ENCODE data around the gene PHLDA2.
A peak's percentile ranks its signal among the peaks of the same experiment; 100 is the strongest.

PHLDA2 gene

DNA sequence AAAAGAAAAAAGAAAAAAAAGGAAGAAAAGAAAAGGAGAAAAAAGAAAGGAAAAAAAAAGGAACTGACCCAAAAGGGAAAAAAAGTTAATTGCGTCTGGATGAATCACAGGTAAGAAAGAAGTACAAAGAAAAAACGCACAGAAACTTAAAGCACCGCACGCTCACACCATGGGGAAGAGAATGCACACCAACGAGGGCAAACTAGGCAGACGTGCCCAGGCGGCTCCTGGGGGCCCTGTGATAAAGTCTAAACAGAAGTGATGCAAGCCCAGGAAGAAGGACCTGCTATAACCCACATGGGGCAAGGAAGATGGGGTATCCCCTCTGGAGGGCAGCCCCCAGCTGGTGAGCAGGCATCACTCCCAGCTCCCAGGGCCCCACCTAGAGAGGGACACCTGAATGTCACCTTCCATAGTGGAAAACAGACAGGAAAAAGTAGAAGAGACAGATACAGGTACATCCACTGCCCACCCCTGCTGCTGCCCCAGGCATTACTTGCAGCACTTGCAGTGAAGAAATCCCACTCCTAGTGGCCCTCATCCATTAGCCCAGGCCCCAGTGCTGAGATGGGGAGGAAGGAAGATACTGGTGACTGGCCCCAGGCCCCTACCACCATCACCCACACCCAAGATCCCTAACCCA is 34.0 kb upstream of the PHLDA2 start:
- no CpG with 5 or more reads among the region's 7 CpGs for WGBS (ENCODE audit: extremely low coverage, insufficient coverage, insufficient read length)
- no peak overlapping the region for H3K14ac ChIP-seq (ENCODE audit: low read length)

DNA sequence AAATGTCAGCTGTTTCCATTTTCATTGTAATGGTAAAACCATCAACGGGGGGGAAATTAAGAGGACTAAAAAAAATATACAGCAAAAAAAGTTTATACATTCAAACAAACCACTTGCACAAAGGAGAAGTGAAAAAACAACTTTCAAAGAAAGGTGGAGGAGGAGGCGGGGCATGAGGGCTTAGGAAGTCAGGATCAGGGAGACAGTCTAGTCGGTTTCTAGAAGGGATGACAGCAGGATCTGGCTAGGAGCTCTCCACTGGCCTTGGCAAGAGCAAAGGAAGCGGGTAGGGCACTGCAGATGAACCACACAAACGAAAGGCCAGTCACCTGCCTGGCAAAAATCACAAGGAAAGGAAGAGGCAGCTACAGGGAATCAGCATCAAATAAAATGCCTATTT is 31.9 kb upstream of the PHLDA2 start:
- no CpG with 5 or more reads among the region's 5 CpGs for WGBS (ENCODE audit: extremely low coverage, insufficient coverage, insufficient read length)
- Histone ChIP-seq H2BK5ac (ENCODE audit: low read depth, low read length, poor library complexity) (no peak overlapping the region), H4K91ac (ENCODE audit: low read depth, low read length) (no peak overlapping the region)

More for the DNA sequence above, 34.0 kb upstream of the PHLDA2 start:
- H3K36me3 ChIP-seq (ENCODE audit: control insufficient read depth in 1 of 2, insufficient read depth in 2 of 2, low read length in 2 of 2) = peaks cover 48 to 72% of the 10 kb centered on the region in 2 experiments
- H3K23ac ChIP-seq (ENCODE audit: low read length) = no peak overlapping the region
- no peaks in the 10 kb centered on the region for H3K4me1 ChIP-seq (ENCODE audit: control insufficient read depth in 1 of 2, insufficient read depth in 2 of 2, low read length in 2 of 2)
- no peak overlapping the region for H3K27ac ChIP-seq (ENCODE audit: low read depth, low read length)
- H3K79me1 ChIP-seq (ENCODE audit: low read length) = no peaks in the 10 kb centered on the region
- DNase-seq = peak; percentile 45 to 60
- no peak overlapping the region for H3K4me2 ChIP-seq (ENCODE audit: low read length)
- no peak overlapping the region for H3K18ac ChIP-seq (ENCODE audit: low read length)
- no peak overlapping the region for H2AK5ac ChIP-seq (ENCODE audit: low read length)
- H3K9ac ChIP-seq (ENCODE audit: low read length) = no peak overlapping the region
- H2BK12ac ChIP-seq (ENCODE audit: low read length) = no peak overlapping the region
- no peaks in the 10 kb centered on the region for H3K79me2 ChIP-seq (ENCODE audit: control insufficient read depth, insufficient read depth, low read length, poor library complexity)
- H4K12ac ChIP-seq (ENCODE audit: low read depth, low read length) = no peak overlapping the region
- no peaks in the 10 kb centered on the region for H3K9me3 ChIP-seq (ENCODE audit: insufficient read depth, low read depth, low read length)
- no peaks in the 10 kb centered on the region for H3K27me3 ChIP-seq (ENCODE audit: insufficient read depth, low read length)
- H2BK5ac ChIP-seq (ENCODE audit: low read depth, low read length, poor library complexity) = no peak overlapping the region
- H2BK120ac ChIP-seq (ENCODE audit: insufficient read depth, low read length, poor library complexity) = no peak overlapping the region
- no peak overlapping the region for H4K91ac ChIP-seq (ENCODE audit: low read depth, low read length)
- H3K4me3 ChIP-seq (ENCODE audit: low read depth, low read length) = no peak overlapping the region
- H2AFZ ChIP-seq (ENCODE audit: insufficient read depth, low read length, poor library complexity) = no peak overlapping the region
- no peak overlapping the region for H4K8ac ChIP-seq (ENCODE audit: low read depth, low read length)
- H3K4ac ChIP-seq (ENCODE audit: low read depth, low read length) = no peak overlapping the region

DNA sequence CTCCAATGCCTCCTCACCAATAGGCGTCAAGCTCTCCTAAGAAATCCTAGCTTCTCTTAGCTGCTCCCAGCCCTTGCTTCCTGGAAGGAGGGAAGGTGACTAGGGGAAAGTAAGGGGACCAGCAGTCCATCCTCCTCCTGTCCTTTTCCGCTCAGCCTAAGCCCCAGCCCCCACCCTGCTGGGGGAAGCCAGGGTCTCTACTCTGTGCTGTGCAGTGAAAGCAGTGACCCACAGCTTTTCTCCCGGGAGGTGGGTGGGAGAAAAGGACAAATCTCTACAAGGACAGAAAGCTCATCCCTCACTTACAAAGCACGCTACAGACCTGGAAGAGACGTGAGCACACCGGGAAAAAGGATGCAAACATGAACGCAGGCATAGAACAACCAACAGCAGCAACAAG is 30.9 kb upstream of the PHLDA2 start:
- Histone ChIP-seq H3K9me3 (ENCODE audit: insufficient read depth, low read depth, low read length) (no peaks in the 10 kb centered on the region), H4K91ac (ENCODE audit: low read depth, low read length) (no peak overlapping the region), H2BK120ac (ENCODE audit: insufficient read depth, low read length, poor library complexity) (no peak overlapping the region), H3K4me1 (ENCODE audit: control insufficient read depth in 1 of 2, insufficient read depth in 2 of 2, low read length in 2 of 2) (no peaks in the 10 kb centered on the region), H2AK5ac (ENCODE audit: low read length) (no peak overlapping the region), H3K4ac (ENCODE audit: low read depth, low read length) (no peak overlapping the region), H2AFZ (ENCODE audit: insufficient read depth, low read length, poor library complexity) (no peak overlapping the region), H4K12ac (ENCODE audit: low read depth, low read length) (no peak overlapping the region), H3K27ac (ENCODE audit: low read depth, low read length) (no peak overlapping the region), H3K9ac (ENCODE audit: low read length) (no peak overlapping the region), H2BK12ac (ENCODE audit: low read length) (no peak overlapping the region), H3K14ac (ENCODE audit: low read length) (no peak overlapping the region), H3K79me1 (ENCODE audit: low read length) (no peaks in the 10 kb centered on the region), H3K36me3 (ENCODE audit: control insufficient read depth in 1 of 2, insufficient read depth in 2 of 2, low read length in 2 of 2) (peaks cover 48 to 68% of the 10 kb centered on the region in 2 experiments), H3K23ac (ENCODE audit: low read length) (no peak overlapping the region), H3K27me3 (ENCODE audit: insufficient read depth, low read length) (no peaks in the 10 kb centered on the region), H3K4me2 (ENCODE audit: low read length) (no peak overlapping the region), H4K8ac (ENCODE audit: low read depth, low read length) (no peak overlapping the region), H2BK5ac (ENCODE audit: low read depth, low read length, poor library complexity) (no peak overlapping the region), H3K18ac (ENCODE audit: low read length) (no peak overlapping the region), H3K79me2 (ENCODE audit: control insufficient read depth, insufficient read depth, low read length, poor library complexity) (no peaks in the 10 kb centered on the region), H3K4me3 (ENCODE audit: low read depth, low read length) (peak overlapping the region; percentile 3)
- no CpG with 5 or more reads among the region's 7 CpGs for WGBS (ENCODE audit: extremely low coverage, insufficient coverage, insufficient read length)
- no peak for DNase-seq

More for the DNA sequence above, 31.9 kb upstream of the PHLDA2 start:
- H3K23ac ChIP-seq (ENCODE audit: low read length) = no peak overlapping the region
- H2BK12ac ChIP-seq (ENCODE audit: low read length) = no peak overlapping the region
- no peak overlapping the region for H2AFZ ChIP-seq (ENCODE audit: insufficient read depth, low read length, poor library complexity)
- H4K8ac ChIP-seq (ENCODE audit: low read depth, low read length) = no peak overlapping the region
- H3K27me3 ChIP-seq (ENCODE audit: insufficient read depth, low read length) = no peaks in the 10 kb centered on the region
- no peak overlapping the region for H2AK5ac ChIP-seq (ENCODE audit: low read length)
- H3K4me3 ChIP-seq (ENCODE audit: low read depth, low read length) = no peak overlapping the region
- H3K18ac ChIP-seq (ENCODE audit: low read length) = no peak overlapping the region
- peaks cover 45 to 69% of the 10 kb centered on the region in 2 experiments for H3K36me3 ChIP-seq (ENCODE audit: control insufficient read depth in 1 of 2, insufficient read depth in 2 of 2, low read length in 2 of 2)
- H3K9ac ChIP-seq (ENCODE audit: low read length) = no peak overlapping the region
- no peak overlapping the region for H3K4me2 ChIP-seq (ENCODE audit: low read length)
- H3K79me1 ChIP-seq (ENCODE audit: low read length) = no peaks in the 10 kb centered on the region
- H3K27ac ChIP-seq (ENCODE audit: low read depth, low read length) = no peak overlapping the region
- H3K4ac ChIP-seq (ENCODE audit: low read depth, low read length) = no peak overlapping the region
- no peak overlapping the region for H2BK120ac ChIP-seq (ENCODE audit: insufficient read depth, low read length, poor library complexity)
- H3K4me1 ChIP-seq (ENCODE audit: control insufficient read depth in 1 of 2, insufficient read depth in 2 of 2, low read length in 2 of 2) = no peaks in the 10 kb centered on the region
- no peak for DNase-seq
- no peaks in the 10 kb centered on the region for H3K79me2 ChIP-seq (ENCODE audit: control insufficient read depth, insufficient read depth, low read length, poor library complexity)
- no peak overlapping the region for H3K14ac ChIP-seq (ENCODE audit: low read length)
- H3K9me3 ChIP-seq (ENCODE audit: insufficient read depth, low read depth, low read length) = no peaks in the 10 kb centered on the region
- no peak overlapping the region for H4K12ac ChIP-seq (ENCODE audit: low read depth, low read length)

GRCh38 chr11:2958251-2958650 is 29.0 kb upstream of the PHLDA2 start:
- Histone ChIP-seq H3K9ac (ENCODE audit: low read length) (no peak overlapping the region), H2BK12ac (ENCODE audit: low read length) (no peak overlapping the region), H4K8ac (ENCODE audit: low read depth, low read length) (no peak overlapping the region), H3K27me3 (ENCODE audit: insufficient read depth, low read length) (no peaks in the 10 kb centered on the region), H3K4me2 (ENCODE audit: low read length) (no peak overlapping the region), H4K12ac (ENCODE audit: low read depth, low read length) (no peak overlapping the region), H2BK120ac (ENCODE audit: insufficient read depth, low read length, poor library complexity) (no peak overlapping the region), H3K14ac (ENCODE audit: low read length) (no peak overlapping the region), H3K4me3 (ENCODE audit: low read depth, low read length) (no peak overlapping the region), H3K4ac (ENCODE audit: low read depth, low read length) (no peak overlapping the region), H3K9me3 (ENCODE audit: insufficient read depth, low read depth, low read length) (no peaks in the 10 kb centered on the region), H3K4me1 (ENCODE audit: control insufficient read depth in 1 of 2, insufficient read depth in 2 of 2, low read length in 2 of 2) (no peaks in the 10 kb centered on the region), H4K91ac (ENCODE audit: low read depth, low read length) (no peak overlapping the region), H2AK5ac (ENCODE audit: low read length) (no peak overlapping the region), H3K27ac (ENCODE audit: low read depth, low read length) (no peak overlapping the region), H3K36me3 (ENCODE audit: control insufficient read depth in 1 of 2, insufficient read depth in 2 of 2, low read length in 2 of 2) (peaks cover 46 to 68% of the 10 kb centered on the region in 2 experiments), H3K18ac (ENCODE audit: low read length) (no peak overlapping the region), H2BK5ac (ENCODE audit: low read depth, low read length, poor library complexity) (no peak overlapping the region), H3K23ac (ENCODE audit: low read length) (no peak overlapping the region), H3K79me1 (ENCODE audit: low read length) (no peaks in the 10 kb centered on the region), H3K79me2 (ENCODE audit: control insufficient read depth, insufficient read depth, low read length, poor library complexity) (no peaks in the 10 kb centered on the region), H2AFZ (ENCODE audit: insufficient read depth, low read length, poor library complexity) (no peak overlapping the region)
- WGBS (ENCODE audit: extremely low coverage, insufficient coverage, insufficient read length) = no CpG with 5 or more reads among the region's 3 CpGs
- DNase-seq = no peak
